Fibroblast of peridontal ligament (primary cell): Measurements from ENCODE around the gene ARHGAP45.
"Not testable (repeated sequence)": the region's sequence is repeated elsewhere in the genome, so short reads cannot be mapped to it uniquely, and the experiment has no call there.

Source experiments
- DNase-seq: peaks from one replicate; pipeline ENCODE4 v3.0.0-alpha.2; 2010; ENCODE audit errors: extremely low read depth

ARHGAP45 gene

GRCh38 chr19:1105008-1105872, 38.3 kb downstream of the ARHGAP45 start:
- peak; percentile 33 for DNase-seq

GRCh38 chr19:1105873-1106840, 39.2 kb downstream of the ARHGAP45 start:
- DNase-seq, result no peak

GRCh38 chr19:1106841-1107660, 40.1 kb downstream of the ARHGAP45 start:
- DNase-seq, result peak; percentile 42

- no peak for DNase-seq
Measured at GRCh38 chr19:1107661-1108261, 40.8 kb downstream of the ARHGAP45 start.

GRCh38 chr19:1108291-1109031, 41.5 kb downstream of the ARHGAP45 start:
- DNase-seq, result no peak

GRCh38 chr19:1109032-1109551, 42.1 kb downstream of the ARHGAP45 start:
- DNase-seq, result no peak

- DNase-seq, result no peak
Measured at GRCh38 chr19:1109697-1110671, 43.0 kb downstream of the ARHGAP45 start.

GRCh38 chr19:1110809-1111640, 44.1 kb downstream of the ARHGAP45 start:
- DNase-seq, result no peak

GRCh38 chr19:1111641-1112267, 44.8 kb downstream of the ARHGAP45 start:
- DNase-seq, result no peak

- no peak for DNase-seq
Measured at GRCh38 chr19:1112268-1113029, 45.5 kb downstream of the ARHGAP45 start.

GRCh38 chr19:1113030-1113985, 46.3 kb downstream of the ARHGAP45 start:
- DNase-seq, result peak; percentile 87

GRCh38 chr19:1113986-1114483, 47.1 kb downstream of the ARHGAP45 start:
- DNase-seq, result no peak

- not testable (repeated sequence) for DNase-seq
Measured at GRCh38 chr19:1114728-1115127, 47.8 kb downstream of the ARHGAP45 start.

GRCh38 chr19:1115646-1116420, 48.9 kb downstream of the ARHGAP45 start:
- no peak for DNase-seq
